ENCODE measurements around the gene MAPT.

GRCh38 chr17:46029627-46030026, 135.3 kb downstream of the MAPT start:
- TF ChIP-seq EZH2 (IDR thresholded peaks at IDR 0.05; ENCODE audit: insufficient read depth, low read length) (no peak), CTCF (IDR thresholded peaks at IDR 0.05; ENCODE audit: insufficient read depth, low read depth, low read length) (no peak)

Data from astrocyte (in vitro differentiated cells and primary cell).